OCI-LY1 (cell line): Measurements from ENCODE around the gene GTSF1L.

Experiments used
- EZH2 ChIP-seq: fragments of 200-600 bp; sonication (generic), shearing (Covaris generic); IDR thresholded peaks from 2 replicates; pipeline ENCODE4 v1.8.0; 2017; ENCODE audit warnings: borderline replicate concordance, mixed run types, mild to moderate bottlenecking, antibody characterized with exemption, low read length, moderate library complexity, mixed read lengths
- TF ChIP-seq, protein P1 (sequence below): fragments of 200-600 bp; sonication (generic), shearing (Covaris generic); IDR thresholded peaks from 2 replicates; pipeline ENCODE4 v1.5.1; 2017; ENCODE audit warnings: mild to moderate bottlenecking, antibody characterized with exemption, low read length, moderate library complexity, mixed read lengths

DNA sequence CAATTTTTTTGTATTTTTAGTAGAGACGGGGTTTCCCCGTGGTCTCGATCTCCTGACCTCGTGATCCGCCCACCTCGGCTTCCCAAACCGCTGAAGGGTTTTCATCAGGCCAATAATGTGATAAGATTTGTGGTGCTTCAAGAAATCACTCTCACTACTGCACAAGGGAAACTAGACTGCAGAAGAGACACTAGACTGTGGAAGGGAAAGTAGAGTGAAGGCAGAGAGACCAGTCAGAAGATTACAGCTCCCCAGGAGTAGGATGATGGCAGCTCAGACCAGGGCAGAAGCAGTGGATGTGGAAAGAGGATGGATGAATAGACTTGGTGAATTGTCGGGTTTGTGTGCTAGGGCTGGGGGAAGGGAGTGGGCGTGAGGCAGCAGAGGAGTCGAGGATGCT is 48.0 kb upstream of the GTSF1L start:
- TF ChIP-seq, protein P1, sequence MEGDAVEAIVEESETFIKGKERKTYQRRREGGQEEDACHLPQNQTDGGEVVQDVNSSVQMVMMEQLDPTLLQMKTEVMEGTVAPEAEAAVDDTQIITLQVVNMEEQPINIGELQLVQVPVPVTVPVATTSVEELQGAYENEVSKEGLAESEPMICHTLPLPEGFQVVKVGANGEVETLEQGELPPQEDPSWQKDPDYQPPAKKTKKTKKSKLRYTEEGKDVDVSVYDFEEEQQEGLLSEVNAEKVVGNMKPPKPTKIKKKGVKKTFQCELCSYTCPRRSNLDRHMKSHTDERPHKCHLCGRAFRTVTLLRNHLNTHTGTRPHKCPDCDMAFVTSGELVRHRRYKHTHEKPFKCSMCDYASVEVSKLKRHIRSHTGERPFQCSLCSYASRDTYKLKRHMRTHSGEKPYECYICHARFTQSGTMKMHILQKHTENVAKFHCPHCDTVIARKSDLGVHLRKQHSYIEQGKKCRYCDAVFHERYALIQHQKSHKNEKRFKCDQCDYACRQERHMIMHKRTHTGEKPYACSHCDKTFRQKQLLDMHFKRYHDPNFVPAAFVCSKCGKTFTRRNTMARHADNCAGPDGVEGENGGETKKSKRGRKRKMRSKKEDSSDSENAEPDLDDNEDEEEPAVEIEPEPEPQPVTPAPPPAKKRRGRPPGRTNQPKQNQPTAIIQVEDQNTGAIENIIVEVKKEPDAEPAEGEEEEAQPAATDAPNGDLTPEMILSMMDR, result no peak
- TF ChIP-seq EZH2, result no peak
